ENCODE measurements around the gene REELD1. TPM values are rescaled to one million over a fixed set of nuclear protein-coding genes. Genes with fewer than 3 reads are reported as not detected.

Gene REELD1
- total RNA-seq, 4 donors from 2014 or later = 0.24 to 3.6 (median 0.89) TPM

- DNase-seq (ENCODE audit: low spot score) = no peak
- ATAC-seq (ENCODE audit: low FRiP score) = no peak
- no peak for TF ChIP-seq CTCF (IDR thresholded peaks at IDR 0.05)
These were observed 60.4 kb downstream of the REELD1 start for GRCh38 chr4:146274774-146275173.

DNA sequence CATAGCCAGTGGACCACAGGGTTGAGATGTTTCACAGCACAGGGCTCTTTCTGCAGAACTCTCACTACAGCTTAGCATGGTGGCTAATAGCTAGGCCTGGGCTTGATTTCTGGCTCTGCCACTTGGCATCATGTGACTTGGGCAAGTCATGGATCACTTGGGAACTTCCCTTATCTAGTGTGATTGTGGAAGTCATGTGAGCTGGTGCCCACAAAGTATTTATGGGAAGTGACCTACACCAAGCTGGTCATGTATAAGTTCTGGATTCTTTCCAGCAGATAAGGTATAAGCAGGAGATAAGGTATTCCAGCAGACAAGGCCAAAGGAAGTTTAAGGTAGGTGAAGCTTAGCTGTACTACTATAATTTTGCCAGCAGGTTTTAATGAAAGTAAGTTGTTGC is 61.0 kb downstream of the REELD1 start:
- ATAC-seq (ENCODE audit: low FRiP score) = no peak
- TF ChIP-seq CTCF (IDR thresholded peaks at IDR 0.05) = no peak

GRCh38 chr4:146278986-146279385 is 64.6 kb downstream of the REELD1 start:
- DNase-seq (ENCODE audit: low spot score) (no peak), ATAC-seq (ENCODE audit: low FRiP score) (no peak)
- no peak for TF ChIP-seq CTCF (IDR thresholded peaks at IDR 0.05)

More for the DNA sequence above, 61.0 kb downstream of the REELD1 start:
- DNase-seq (ENCODE audit: low spot score) = no peak

Other genes starting within 250 kb of the REELD1 start
- 10 to 100 TPM; 23.2 to 60.1 (median 45.0) TPM for gene LSM6, start 38.8 kb upstream of the REELD1 start, total RNA-seq